Bone marrow (tissue), 2 donors: ENCODE data around the gene TUBGCP6.
"Not testable (repeated sequence)": the region's sequence is repeated elsewhere in the genome, so short reads cannot be mapped to it uniquely, and the experiment has no call there.

Experiments
- DNase-seq, 2 donors: peaks; one replicate each; lab custom pipeline; 2025; lab: John Stamatoyannopoulos, UW

TUBGCP6 gene

GRCh38 chr22:50168490-50169180 lies 76.2 kb downstream of the TUBGCP6 start:
- DNase-seq = not testable (repeated sequence)

GRCh38 chr22:50167689-50168489 lies 76.9 kb downstream of the TUBGCP6 start:
- no peak for DNase-seq
